Measurements from ENCODE around the gene COPG2.
"Not testable (repeated sequence)": the region's sequence is repeated elsewhere in the genome, so short reads cannot be mapped to it uniquely, and the experiment has no call there.

COPG2 gene

GRCh38 chr7:130559184-130559583 is 109.4 kb downstream of the COPG2 start:
- DNase-seq, result no peak

- no peak for DNase-seq
Measured at GRCh38 chr7:130554481-130554880, 114.1 kb downstream of the COPG2 start.

GRCh38 chr7:130553398-130554029 is 115.0 kb downstream of the COPG2 start:
- DNase-seq, result no peak

GRCh38 chr7:130544356-130544755 is 124.2 kb downstream of the COPG2 start:
- no peak for DNase-seq

- no peak for DNase-seq
Measured at GRCh38 chr7:130543487-130544010, 125.0 kb downstream of the COPG2 start.

GRCh38 chr7:130542297-130542696 is 126.3 kb downstream of the COPG2 start:
- DNase-seq, result not testable (repeated sequence)

GRCh38 chr7:130541287-130541686 is 127.3 kb downstream of the COPG2 start:
- not testable (repeated sequence) for DNase-seq

- DNase-seq, result not testable (repeated sequence)
Measured at GRCh38 chr7:130537894-130538293, 130.7 kb downstream of the COPG2 start.

- no peak for DNase-seq
Measured at GRCh38 chr7:130529417-130529816, 139.1 kb downstream of the COPG2 start.

- DNase-seq, result not testable (repeated sequence)
Measured at GRCh38 chr7:130527752-130528355, 140.7 kb downstream of the COPG2 start.

GRCh38 chr7:130524628-130525027 is 143.9 kb downstream of the COPG2 start:
- no peak for DNase-seq

- not testable (repeated sequence) for DNase-seq
Measured at GRCh38 chr7:130523519-130524125, 144.9 kb downstream of the COPG2 start.

- DNase-seq, result no peak
Measured at GRCh38 chr7:130521258-130521951, 147.1 kb downstream of the COPG2 start.

GRCh38 chr7:130515315-130516040 is 153.1 kb downstream of the COPG2 start:
- no peak for DNase-seq

- no peak for DNase-seq
Measured at GRCh38 chr7:130513447-130513846, 155.1 kb downstream of the COPG2 start.

GRCh38 chr7:130512038-130512437 is 156.5 kb downstream of the COPG2 start:
- not testable (repeated sequence) for DNase-seq

GRCh38 chr7:130506358-130506757 is 162.2 kb downstream of the COPG2 start:
- DNase-seq, result no peak

- DNase-seq, result no peak
Measured at GRCh38 chr7:130505753-130506152, 162.8 kb downstream of the COPG2 start.

- no peak for DNase-seq
Measured at GRCh38 chr7:130500910-130501309, 167.6 kb downstream of the COPG2 start.

- no peak for DNase-seq
Measured at GRCh38 chr7:130500463-130500862, 168.1 kb downstream of the COPG2 start.

GRCh38 chr7:130494431-130494858 is 174.1 kb downstream of the COPG2 start:
- DNase-seq, result no peak

GRCh38 chr7:130493275-130493873 is 175.2 kb downstream of the COPG2 start:
- no peak for DNase-seq
